SK-N-SH treated with all-trans-retinoic acid at 6 μM for 48 hours (cell line): ENCODE results near the gene PLPP6.

ENCODE experiments used
- ARNTL ChIP-seq: fragments of 450-650 bp; formaldehyde crosslinking; IDR thresholded peaks from 2 replicates; pipeline ENCODE4 v1.5.0; 2020; ENCODE audit warnings: low read depth, mild to moderate bottlenecking, moderate library complexity, borderline replicate concordance
- GLIS3 ChIP-seq: fragments of 250-450 bp; sonication (Bioruptor Pico); IDR thresholded peaks from 2 replicates; pipeline ENCODE4 v1.5.0; 2020; ENCODE audit warnings: mild to moderate bottlenecking, moderate library complexity
- SNAI2 ChIP-seq: fragments of 250-450 bp; sonication (Bioruptor Pico); IDR thresholded peaks from 2 replicates; pipeline ENCODE4 v1.5.0; 2020; ENCODE audit warnings: mild to moderate bottlenecking, moderate library complexity

- TF ChIP-seq GLIS3 (CRISPR knock-in tag) (no peak), SNAI2 (CRISPR knock-in tag) (no peak), ARNTL (no peak)
Measured at GRCh38 chr9:4662989-4663792, 1.1 kb downstream of the PLPP6 start.
